ENCODE measurements around the gene ERICH4. TPM values are rescaled to one million over a fixed set of nuclear protein-coding genes. Genes with fewer than 3 reads are reported as not detected.

Gene ERICH4
- total and polyA plus RNA-seq, 2 experiments from 2014 or later = not detected

GRCh38 chr19:41398050-41398418 is 44.9 kb upstream of the ERICH4 start:
- Histone ChIP-seq H3K4me2 (peak overlapping the region; percentile 83), H3K27ac (ENCODE audit: low read depth) (peak overlapping the region; percentile 68), H3K79me2 (replicated peaks; ENCODE audit: insufficient read depth) (peaks cover 35% of the 10 kb centered on the region), H3K27me3 (ENCODE audit: insufficient read depth) (no peaks in the 10 kb centered on the region), H3K4me3 (peak overlapping the region; percentile 80), H3K4me1 (ENCODE audit: insufficient read depth) (peaks cover 12% of the 10 kb centered on the region; the same call in 1 of the 2 replicates), H4K20me1 (replicated peaks; ENCODE audit: insufficient read depth) (peaks cover 3% of the 10 kb centered on the region), H2AFZ (peak overlapping the region; percentile 35; the same call in 1 of the 2 replicates), H3F3A (replicated peaks; ENCODE audit: low read depth) (no peaks in the 10 kb centered on the region), H3K9me2 (ENCODE audit: insufficient read depth) (no peaks in the 10 kb centered on the region), H3K36me3 (ENCODE audit: insufficient read depth) (no peaks in the 10 kb centered on the region)
- DNase-seq (ENCODE audit: low spot score) = no peak
- Mint-ChIP-seq H3K27ac (peak overlapping the region; percentile 100), H3K4me1 (peaks cover 19% of the 10 kb centered on the region), H3K9me3 (no peaks in the 10 kb centered on the region), H3K36me3 (ENCODE audit: low read depth) (peaks cover 9% of the 10 kb centered on the region), H3K27me3 (ENCODE audit: insufficient read depth, low read depth, poor library complexity) (peaks cover 6% of the 10 kb centered on the region), H3K4me3 (peak overlapping the region; percentile 98)
- no peak for ATAC-seq
- no peak for TF ChIP-seq ZNF331 (CRISPR knock-in tag; IDR thresholded peaks at IDR 0.05; ENCODE audit: low read depth)
- TF ChIP-seq, protein P1, sequence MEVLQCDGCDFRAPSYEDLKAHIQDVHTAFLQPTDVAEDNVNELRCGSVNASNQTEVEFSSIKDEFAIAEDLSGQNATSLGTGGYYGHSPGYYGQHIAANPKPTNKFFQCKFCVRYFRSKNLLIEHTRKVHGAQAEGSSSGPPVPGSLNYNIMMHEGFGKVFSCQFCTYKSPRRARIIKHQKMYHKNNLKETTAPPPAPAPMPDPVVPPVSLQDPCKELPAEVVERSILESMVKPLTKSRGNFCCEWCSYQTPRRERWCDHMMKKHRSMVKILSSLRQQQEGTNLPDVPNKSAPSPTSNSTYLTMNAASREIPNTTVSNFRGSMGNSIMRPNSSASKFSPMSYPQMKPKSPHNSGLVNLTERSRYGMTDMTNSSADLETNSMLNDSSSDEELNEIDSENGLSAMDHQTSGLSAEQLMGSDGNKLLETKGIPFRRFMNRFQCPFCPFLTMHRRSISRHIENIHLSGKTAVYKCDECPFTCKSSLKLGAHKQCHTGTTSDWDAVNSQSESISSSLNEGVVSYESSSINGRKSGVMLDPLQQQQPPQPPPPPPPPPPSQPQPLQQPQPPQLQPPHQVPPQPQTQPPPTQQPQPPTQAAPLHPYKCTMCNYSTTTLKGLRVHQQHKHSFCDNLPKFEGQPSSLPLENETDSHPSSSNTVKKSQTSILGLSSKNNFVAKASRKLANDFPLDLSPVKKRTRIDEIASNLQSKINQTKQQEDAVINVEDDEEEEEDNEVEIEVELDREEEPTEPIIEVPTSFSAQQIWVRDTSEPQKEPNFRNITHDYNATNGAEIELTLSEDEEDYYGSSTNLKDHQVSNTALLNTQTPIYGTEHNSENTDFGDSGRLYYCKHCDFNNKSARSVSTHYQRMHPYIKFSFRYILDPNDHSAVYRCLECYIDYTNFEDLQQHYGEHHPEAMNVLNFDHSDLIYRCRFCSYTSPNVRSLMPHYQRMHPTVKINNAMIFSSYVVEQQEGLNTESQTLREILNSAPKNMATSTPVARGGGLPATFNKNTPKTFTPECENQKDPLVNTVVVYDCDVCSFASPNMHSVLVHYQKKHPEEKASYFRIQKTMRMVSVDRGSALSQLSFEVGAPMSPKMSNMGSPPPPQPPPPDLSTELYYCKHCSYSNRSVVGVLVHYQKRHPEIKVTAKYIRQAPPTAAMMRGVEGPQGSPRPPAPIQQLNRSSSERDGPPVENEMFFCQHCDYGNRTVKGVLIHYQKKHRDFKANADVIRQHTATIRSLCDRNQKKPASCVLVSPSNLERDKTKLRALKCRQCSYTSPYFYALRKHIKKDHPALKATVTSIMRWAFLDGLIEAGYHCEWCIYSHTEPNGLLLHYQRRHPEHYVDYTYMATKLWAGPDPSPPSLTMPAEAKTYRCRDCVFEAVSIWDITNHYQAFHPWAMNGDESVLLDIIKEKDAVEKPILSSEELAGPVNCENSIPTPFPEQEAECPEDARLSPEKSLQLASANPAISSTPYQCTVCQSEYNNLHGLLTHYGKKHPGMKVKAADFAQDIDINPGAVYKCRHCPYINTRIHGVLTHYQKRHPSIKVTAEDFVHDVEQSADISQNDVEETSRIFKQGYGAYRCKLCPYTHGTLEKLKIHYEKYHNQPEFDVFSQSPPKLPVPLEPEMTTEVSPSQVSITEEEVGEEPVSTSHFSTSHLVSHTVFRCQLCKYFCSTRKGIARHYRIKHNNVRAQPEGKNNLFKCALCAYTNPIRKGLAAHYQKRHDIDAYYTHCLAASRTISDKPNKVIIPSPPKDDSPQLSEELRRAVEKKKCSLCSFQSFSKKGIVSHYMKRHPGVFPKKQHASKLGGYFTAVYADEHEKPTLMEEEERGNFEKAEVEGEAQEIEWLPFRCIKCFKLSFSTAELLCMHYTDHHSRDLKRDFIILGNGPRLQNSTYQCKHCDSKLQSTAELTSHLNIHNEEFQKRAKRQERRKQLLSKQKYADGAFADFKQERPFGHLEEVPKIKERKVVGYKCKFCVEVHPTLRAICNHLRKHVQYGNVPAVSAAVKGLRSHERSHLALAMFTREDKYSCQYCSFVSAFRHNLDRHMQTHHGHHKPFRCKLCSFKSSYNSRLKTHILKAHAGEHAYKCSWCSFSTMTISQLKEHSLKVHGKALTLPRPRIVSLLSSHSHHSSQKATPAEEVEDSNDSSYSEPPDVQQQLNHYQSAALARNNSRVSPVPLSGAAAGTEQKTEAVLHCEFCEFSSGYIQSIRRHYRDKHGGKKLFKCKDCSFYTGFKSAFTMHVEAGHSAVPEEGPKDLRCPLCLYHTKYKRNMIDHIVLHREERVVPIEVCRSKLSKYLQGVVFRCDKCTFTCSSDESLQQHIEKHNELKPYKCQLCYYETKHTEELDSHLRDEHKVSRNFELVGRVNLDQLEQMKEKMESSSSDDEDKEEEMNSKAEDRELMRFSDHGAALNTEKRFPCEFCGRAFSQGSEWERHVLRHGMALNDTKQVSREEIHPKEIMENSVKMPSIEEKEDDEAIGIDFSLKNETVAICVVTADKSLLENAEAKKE (CRISPR knock-in tag; IDR thresholded peaks at IDR 0.05) = no peak
- TF ChIP-seq JUNB (IDR thresholded peaks at IDR 0.05; ENCODE audit: unreplicated experiment) = no peak
- TF ChIP-seq STAT1 (IDR thresholded peaks at IDR 0.05; ENCODE audit: unreplicated experiment) = no peak
- no peak for TF ChIP-seq EZH2phosphoT487 (IDR thresholded peaks at IDR 0.05; ENCODE audit: unreplicated experiment)
- TF ChIP-seq NANOG (IDR thresholded peaks at IDR 0.05; ENCODE audit: borderline replicate concordance) = no peak
- no peak for TF ChIP-seq EZH2 (IDR thresholded peaks at IDR 0.05; ENCODE audit: low read depth, unreplicated experiment)
- TF ChIP-seq CREB1 (CRISPR knock-in tag; IDR thresholded peaks at IDR 0.05; ENCODE audit: low read depth) = no peak
- TF ChIP-seq, protein P2, sequence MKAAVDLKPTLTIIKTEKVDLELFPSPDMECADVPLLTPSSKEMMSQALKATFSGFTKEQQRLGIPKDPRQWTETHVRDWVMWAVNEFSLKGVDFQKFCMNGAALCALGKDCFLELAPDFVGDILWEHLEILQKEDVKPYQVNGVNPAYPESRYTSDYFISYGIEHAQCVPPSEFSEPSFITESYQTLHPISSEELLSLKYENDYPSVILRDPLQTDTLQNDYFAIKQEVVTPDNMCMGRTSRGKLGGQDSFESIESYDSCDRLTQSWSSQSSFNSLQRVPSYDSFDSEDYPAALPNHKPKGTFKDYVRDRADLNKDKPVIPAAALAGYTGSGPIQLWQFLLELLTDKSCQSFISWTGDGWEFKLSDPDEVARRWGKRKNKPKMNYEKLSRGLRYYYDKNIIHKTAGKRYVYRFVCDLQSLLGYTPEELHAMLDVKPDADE (IDR thresholded peaks at IDR 0.05) = no peak
- TF ChIP-seq REST (IDR thresholded peaks at IDR 0.05; ENCODE audit: unreplicated experiment) = no peak
- TF ChIP-seq ZNF114 (CRISPR knock-in tag; IDR thresholded peaks at IDR 0.05) = no peak
- no peak for TF ChIP-seq POLR2AphosphoS5 (IDR thresholded peaks at IDR 0.05; ENCODE audit: low read depth)
- TF ChIP-seq, protein P3, sequence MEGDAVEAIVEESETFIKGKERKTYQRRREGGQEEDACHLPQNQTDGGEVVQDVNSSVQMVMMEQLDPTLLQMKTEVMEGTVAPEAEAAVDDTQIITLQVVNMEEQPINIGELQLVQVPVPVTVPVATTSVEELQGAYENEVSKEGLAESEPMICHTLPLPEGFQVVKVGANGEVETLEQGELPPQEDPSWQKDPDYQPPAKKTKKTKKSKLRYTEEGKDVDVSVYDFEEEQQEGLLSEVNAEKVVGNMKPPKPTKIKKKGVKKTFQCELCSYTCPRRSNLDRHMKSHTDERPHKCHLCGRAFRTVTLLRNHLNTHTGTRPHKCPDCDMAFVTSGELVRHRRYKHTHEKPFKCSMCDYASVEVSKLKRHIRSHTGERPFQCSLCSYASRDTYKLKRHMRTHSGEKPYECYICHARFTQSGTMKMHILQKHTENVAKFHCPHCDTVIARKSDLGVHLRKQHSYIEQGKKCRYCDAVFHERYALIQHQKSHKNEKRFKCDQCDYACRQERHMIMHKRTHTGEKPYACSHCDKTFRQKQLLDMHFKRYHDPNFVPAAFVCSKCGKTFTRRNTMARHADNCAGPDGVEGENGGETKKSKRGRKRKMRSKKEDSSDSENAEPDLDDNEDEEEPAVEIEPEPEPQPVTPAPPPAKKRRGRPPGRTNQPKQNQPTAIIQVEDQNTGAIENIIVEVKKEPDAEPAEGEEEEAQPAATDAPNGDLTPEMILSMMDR (conservative IDR thresholded peaks at IDR 0.05; ENCODE audit: low read depth in 2 of 2) = no peak

Measured in GM23338 (cell line).